Stimulated activated CD4-positive, alpha-beta T cell treated with anti-CD3 and anti-CD28 coated beads, TNF-alpha, amount 100 ng/mL, for 48 hours (primary cell): ENCODE results near the gene PPP2R5D.

ENCODE experiments used
- DNase-seq, 3 donors: peaks; one replicate each; pipeline ENCODE4 v3.0.0-alpha.2; 2020; ENCODE audit warnings: low read depth in 3 of 3

PPP2R5D gene

GRCh38 chr6:42963179-42963854 is 21.1 kb upstream of the PPP2R5D start:
- DNase-seq: no peak

- no peak for DNase-seq
These were observed 20.3 kb upstream of the PPP2R5D start for GRCh38 chr6:42963855-42964605.

- no peak for DNase-seq
These were observed 17.8 kb upstream of the PPP2R5D start for GRCh38 chr6:42966571-42966970.

GRCh38 chr6:42967228-42967627 is 17.1 kb upstream of the PPP2R5D start:
- DNase-seq: no peak

GRCh38 chr6:42968126-42968701 is 16.2 kb upstream of the PPP2R5D start:
- no peak for DNase-seq

- DNase-seq: no peak
These were observed 15.6 kb upstream of the PPP2R5D start for GRCh38 chr6:42968783-42969182.

- no peak for DNase-seq
These were observed 14.9 kb upstream of the PPP2R5D start for GRCh38 chr6:42969431-42969830.

GRCh38 chr6:42969934-42970333 is 14.4 kb upstream of the PPP2R5D start:
- no peak for DNase-seq

GRCh38 chr6:42970871-42971612 is 13.3 kb upstream of the PPP2R5D start:
- DNase-seq: no peak

GRCh38 chr6:42971746-42972327 is 12.5 kb upstream of the PPP2R5D start:
- DNase-seq: no peak

- no peak for DNase-seq
These were observed 10.4 kb upstream of the PPP2R5D start for GRCh38 chr6:42973926-42974325.

- DNase-seq: no peak
These were observed 9.4 kb upstream of the PPP2R5D start for GRCh38 chr6:42974919-42975505.

GRCh38 chr6:42978487-42978838 is 5.9 kb upstream of the PPP2R5D start:
- no peak for DNase-seq

GRCh38 chr6:42978839-42979522 is 5.4 kb upstream of the PPP2R5D start, which contains the start of gene PEX6:
Gene PEX6, minus strand, starts transcription at chr6:42979181. Its CDS starts 31 bp downstream, at chr6:42979150.
- DNase-seq: peak; percentile 75 to 94 (median 90)

GRCh38 chr6:42979523-42980177 is 4.7 kb upstream of the PPP2R5D start:
- peak in 1 of 3 donors; percentile 37 for DNase-seq

GRCh38 chr6:42981836-42982235 is 2.5 kb upstream of the PPP2R5D start:
- no peak for DNase-seq

GRCh38 chr6:42984924-42985475 is 630 bp downstream of the PPP2R5D start:
- DNase-seq: peak in 1 of 3 donors; percentile 8

GRCh38 chr6:42987533-42988451 is 3.4 kb downstream of the PPP2R5D start:
- no peak for DNase-seq

GRCh38 chr6:42988486-42989020 is 4.2 kb downstream of the PPP2R5D start:
- no peak for DNase-seq
